GM19438 (cell line): Measurements from ENCODE around the gene DGLUCY.
"Not testable (repeated sequence)": the region's sequence is repeated elsewhere in the genome, so short reads cannot be mapped to it uniquely, and the experiment has no call there.

ENCODE experiments used
- ATAC-seq: cut with Tn5 transposase; IDR thresholded peaks from one replicate; pipeline ENCODE4 v1.9.1; 2021; ENCODE audit warnings: low read depth; ENCODE audit not compliant: unreplicated experiment

DGLUCY gene

GRCh38 chr14:91159906-91160305, 46.0 kb downstream of the DGLUCY start:
- ATAC-seq = no peak

- ATAC-seq = no peak
These were observed 49.4 kb downstream of the DGLUCY start for GRCh38 chr14:91163316-91163715.

GRCh38 chr14:91164676-91165075, 50.8 kb downstream of the DGLUCY start:
- no peak for ATAC-seq

GRCh38 chr14:91167380-91167770, 53.5 kb downstream of the DGLUCY start:
- ATAC-seq = no peak

GRCh38 chr14:91169951-91170350, 56.1 kb downstream of the DGLUCY start:
- no peak for ATAC-seq

- no peak for ATAC-seq
These were observed 56.7 kb downstream of the DGLUCY start for GRCh38 chr14:91170504-91171121.

- no peak for ATAC-seq
These were observed 57.4 kb downstream of the DGLUCY start for GRCh38 chr14:91171291-91171690.

GRCh38 chr14:91173221-91173670, 59.4 kb downstream of the DGLUCY start:
- no peak for ATAC-seq

- ATAC-seq = no peak
These were observed 60.0 kb downstream of the DGLUCY start for GRCh38 chr14:91173904-91174303.

- ATAC-seq = no peak
These were observed 61.7 kb downstream of the DGLUCY start for GRCh38 chr14:91175291-91176201.

- ATAC-seq = no peak
These were observed 63.5 kb downstream of the DGLUCY start for GRCh38 chr14:91177073-91178034.

- no peak for ATAC-seq
These were observed 66.7 kb downstream of the DGLUCY start for GRCh38 chr14:91180611-91181010.

- ATAC-seq = not testable (repeated sequence)
These were observed 68.9 kb downstream of the DGLUCY start for GRCh38 chr14:91182753-91183152.

- no peak for ATAC-seq
These were observed 70.7 kb downstream of the DGLUCY start for GRCh38 chr14:91184559-91184958.

- no peak for ATAC-seq
These were observed 71.8 kb downstream of the DGLUCY start for GRCh38 chr14:91185721-91186120.

- ATAC-seq = no peak
These were observed 72.7 kb downstream of the DGLUCY start for GRCh38 chr14:91186515-91187066.

- no peak for ATAC-seq
These were observed 73.4 kb downstream of the DGLUCY start for GRCh38 chr14:91187271-91187670.

GRCh38 chr14:91190853-91191252, 77.0 kb downstream of the DGLUCY start:
- ATAC-seq = no peak

GRCh38 chr14:91193069-91193468, 79.2 kb downstream of the DGLUCY start:
- ATAC-seq = no peak

GRCh38 chr14:91195881-91196280, 82.0 kb downstream of the DGLUCY start:
- ATAC-seq = no peak
